NCI-H446 treated with DMSO at 0.1 percent for 48 hours (cell line): Measurements from ENCODE around the gene OR51B2.
"Not testable (repeated sequence)": the region's sequence is repeated elsewhere in the genome, so short reads cannot be mapped to it uniquely, and the experiment has no call there.

Source experiments
- DNase-seq: peaks from one replicate; lab custom pipeline; 2025; lab: John Stamatoyannopoulos, UW

Gene OR51B2, protein sequence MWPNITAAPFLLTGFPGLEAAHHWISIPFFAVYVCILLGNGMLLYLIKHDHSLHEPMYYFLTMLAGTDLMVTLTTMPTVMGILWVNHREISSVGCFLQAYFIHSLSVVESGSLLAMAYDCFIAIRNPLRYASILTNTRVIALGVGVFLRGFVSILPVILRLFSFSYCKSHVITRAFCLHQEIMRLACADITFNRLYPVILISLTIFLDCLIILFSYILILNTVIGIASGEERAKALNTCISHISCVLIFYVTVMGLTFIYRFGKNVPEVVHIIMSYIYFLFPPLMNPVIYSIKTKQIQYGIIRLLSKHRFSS

GRCh38 chr11:5324197-5324596 is at the start of gene OR51B2:
Gene OR51B2 (minus strand): TSS chr11:5324297. CDS start chr11:5324297, 0 bp downstream.
- DNase-seq = no peak

DNA sequence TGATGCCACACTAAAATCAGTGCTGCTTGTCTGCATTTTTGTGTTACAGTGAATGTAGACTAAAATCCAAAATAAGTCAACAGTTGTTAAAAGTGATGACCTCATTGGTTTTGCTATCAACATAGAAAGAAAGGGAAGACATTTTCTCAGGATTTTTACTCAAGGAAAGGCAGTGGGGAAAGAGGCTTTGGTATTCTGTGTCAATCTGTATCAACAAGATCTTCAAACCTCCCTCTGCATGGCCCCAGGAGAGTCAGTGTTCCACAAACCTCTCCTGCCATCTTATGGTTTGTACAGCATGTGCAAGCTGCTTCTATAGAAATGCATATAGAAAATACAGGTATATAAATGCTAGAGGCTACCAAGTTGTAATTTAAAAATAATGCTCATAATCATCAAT is 45.7 kb upstream of the OR51B2 start:
- DNase-seq = no peak

DNA sequence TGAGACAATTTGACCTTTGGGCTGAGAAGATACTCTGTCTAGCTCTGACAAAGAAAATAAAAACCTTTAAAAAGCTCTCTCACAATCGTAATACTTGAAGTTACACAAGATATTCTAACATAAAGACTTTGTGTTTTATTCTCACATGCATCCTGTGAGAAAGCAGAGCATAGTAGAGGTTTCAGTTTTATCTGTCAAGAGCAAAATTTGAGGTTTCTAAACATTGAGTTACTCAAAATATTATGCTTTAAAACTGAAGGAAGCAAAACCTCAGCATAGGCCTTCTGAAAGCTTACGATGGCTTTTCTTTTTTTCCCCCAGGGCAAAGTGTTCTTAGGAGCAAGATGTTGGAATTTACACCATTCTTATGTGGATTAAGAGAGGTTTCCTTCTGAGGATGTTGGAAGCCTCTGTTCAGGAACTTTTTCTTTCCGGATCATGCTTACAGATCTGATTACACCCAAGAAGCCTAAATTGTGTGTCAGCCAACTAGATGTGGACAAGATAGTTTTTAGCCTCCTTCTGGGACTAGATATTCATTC is 44.5 kb upstream of the OR51B2 start:
- no peak for DNase-seq

DNA sequence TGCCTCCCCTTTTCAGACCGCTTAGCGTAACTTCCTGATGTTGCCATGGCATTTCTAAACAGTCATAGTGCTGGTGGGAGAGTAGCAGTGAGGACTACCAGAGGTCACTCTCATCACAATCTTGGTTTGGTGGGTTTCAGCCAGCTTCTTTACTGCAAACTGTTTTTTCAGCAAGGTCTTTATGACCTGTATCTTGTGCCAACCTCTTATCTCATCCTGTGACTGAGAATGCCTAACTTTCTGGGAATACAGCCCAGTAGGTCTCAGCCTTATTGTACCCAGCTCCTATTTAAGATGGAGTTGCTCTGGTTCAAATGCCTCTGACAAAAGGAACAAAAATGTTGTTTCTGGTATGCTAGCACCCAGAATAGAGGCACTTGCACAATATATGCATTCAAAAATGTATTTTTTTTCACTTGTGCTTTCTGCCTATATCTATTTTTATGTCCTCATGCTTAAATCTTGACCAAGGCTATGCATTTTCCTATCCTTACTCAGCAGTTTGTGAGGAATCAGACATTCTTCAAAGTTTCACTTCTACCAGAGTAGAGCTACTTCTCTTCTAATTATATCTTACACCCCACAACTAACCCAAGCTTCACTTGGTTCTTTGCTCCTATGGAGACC is 43.5 kb upstream of the OR51B2 start:
- DNase-seq = no peak

- DNase-seq = no peak
These were observed 42.8 kb upstream of the OR51B2 start for GRCh38 chr11:5366856-5367255.

- DNase-seq = not testable (repeated sequence)
These were observed 42.3 kb upstream of the OR51B2 start for GRCh38 chr11:5366365-5366764.

GRCh38 chr11:5364214-5364613 is 40.1 kb upstream of the OR51B2 start:
- no peak for DNase-seq

- DNase-seq = no peak
These were observed 39.6 kb upstream of the OR51B2 start for GRCh38 chr11:5363679-5364078.

- DNase-seq = no peak
These were observed 38.0 kb upstream of the OR51B2 start for GRCh38 chr11:5362017-5362625.

- not testable (repeated sequence) for DNase-seq
These were observed 31.9 kb upstream of the OR51B2 start for GRCh38 chr11:5356031-5356430.

- no peak for DNase-seq
These were observed 27.1 kb upstream of the OR51B2 start, which contains the start of gene OR51B6 for GRCh38 chr11:5351208-5351607. Gene OR51B6 (plus strand): TSS chr11:5351508. CDS start chr11:5351508, 0 bp downstream.

DNA sequence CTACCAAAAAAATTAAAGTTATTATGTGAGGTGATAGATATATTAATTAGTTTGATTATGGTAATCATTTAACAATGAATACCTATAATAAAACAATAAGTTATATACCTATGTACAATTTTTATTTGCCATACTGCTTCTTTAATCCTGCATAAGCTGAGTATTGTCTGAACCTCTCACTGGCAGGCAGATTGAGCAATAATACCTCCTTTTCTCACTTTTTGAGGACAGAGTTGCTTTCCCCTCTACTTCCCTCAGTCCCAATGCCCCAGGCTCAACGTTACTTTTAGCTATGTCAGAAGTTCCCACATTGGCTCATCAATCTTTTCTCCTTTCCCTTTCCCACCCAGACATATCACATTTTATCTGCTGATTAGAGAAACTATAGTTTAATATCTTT is 25.5 kb upstream of the OR51B2 start:
- no peak for DNase-seq

GRCh38 chr11:5348551-5349194 is 24.6 kb upstream of the OR51B2 start:
- DNase-seq = no peak

DNA sequence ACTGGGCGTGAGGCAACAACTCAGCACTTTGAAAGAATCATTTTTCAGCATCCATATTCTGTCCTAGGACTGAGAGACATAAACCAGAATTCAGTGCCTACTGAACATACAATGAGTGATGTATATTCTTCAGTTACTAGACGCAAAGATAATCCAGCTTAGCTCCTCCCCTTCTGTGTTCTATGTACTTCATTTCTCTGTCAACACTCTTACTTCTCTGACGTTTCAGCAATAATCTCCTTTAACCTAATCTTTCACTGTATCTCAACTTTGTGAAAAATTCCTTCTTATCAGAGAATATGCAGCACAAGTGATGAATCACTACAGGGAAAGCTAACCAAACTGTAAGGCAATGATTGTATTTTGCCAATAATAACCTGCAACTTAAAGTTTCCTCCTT is 21.7 kb upstream of the OR51B2 start:
- no peak for DNase-seq

DNA sequence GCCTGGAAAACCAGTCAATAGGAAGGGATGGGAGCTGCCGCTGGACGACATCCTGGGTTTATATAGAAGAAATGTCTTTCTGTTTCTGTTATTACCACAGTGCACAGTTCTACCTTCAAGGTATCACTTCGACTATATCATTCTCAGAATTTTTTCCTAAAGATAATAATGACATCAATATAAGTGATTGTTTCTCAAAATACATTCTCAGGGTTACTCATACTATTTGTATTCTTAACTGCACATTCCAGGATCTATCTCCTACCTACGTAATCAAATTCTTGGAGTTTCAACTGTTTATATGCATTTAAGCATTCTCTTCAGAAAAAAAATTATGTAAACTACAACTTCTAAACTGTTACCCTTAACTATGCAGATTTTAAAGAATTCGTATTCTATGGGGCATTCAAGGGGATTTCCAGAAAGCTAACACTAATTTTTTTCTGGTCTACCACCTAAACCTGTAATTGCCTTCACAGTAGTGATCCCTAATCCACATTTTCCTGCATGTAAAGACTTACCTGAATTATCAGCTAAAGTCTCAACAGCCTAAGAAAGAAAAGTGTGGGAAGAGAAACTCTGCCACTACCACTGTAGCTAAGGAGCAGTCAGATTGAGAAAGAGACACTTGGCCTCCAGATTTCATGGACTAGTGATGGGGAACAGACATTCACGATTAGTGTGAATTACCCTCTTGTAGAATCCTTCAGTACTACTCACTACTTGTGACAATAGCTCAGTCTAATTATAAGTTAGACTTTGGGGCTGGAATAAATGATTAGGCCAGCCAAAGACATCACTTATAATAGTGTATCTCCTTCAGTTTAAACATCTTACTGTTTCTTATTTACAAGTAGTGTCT is 19.6 kb upstream of the OR51B2 start, which contains the start of gene OR51B5:
TSS of gene OR51B5 (minus strand) at position 51 of the 862 bp plus-strand sequence. CDS start at position 51, 0 bp downstream.
- DNase-seq = no peak

GRCh38 chr11:5339771-5340322 is 15.8 kb upstream of the OR51B2 start:
- DNase-seq = no peak

DNA sequence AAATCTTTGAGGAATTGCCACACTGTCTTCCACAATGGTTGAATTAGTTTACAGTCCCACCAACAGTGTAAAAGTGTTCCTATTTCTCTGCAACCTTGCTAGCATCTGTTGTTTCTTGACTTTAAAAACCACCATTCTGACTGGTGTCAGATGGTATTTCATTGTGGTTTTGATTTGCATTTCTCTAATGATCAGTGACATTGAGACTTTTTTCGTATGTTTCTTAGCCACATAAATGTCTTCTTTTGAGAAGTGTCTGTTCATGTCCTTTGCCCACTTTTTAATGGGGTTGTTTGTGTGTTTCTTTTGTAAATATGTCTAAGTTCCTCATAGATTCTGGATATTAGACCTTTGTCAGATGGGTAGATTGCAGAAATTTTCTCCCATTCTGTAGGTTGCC is 13.2 kb upstream of the OR51B2 start:
- DNase-seq = not testable (repeated sequence)

DNA sequence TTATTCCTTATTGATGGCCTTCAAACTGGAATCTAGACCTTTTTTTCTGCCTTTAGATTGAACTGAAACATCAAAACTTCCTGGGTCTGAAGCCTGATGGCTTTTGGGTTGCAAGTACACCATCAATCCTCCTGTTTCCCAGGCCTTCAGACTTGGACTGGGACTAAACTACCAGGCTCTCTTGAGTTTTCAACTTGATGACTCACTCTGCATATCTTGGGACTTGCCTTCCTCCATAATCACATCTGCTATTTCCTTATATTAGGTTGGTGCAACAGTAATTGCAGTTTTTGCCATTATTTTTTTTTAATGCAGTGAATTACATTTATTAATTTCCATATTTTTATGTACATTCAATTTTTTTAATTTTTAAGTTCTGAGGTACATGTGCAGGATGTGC is 12.2 kb upstream of the OR51B2 start:
- DNase-seq = no peak

- DNase-seq = no peak
These were observed 11.1 kb upstream of the OR51B2 start for GRCh38 chr11:5335170-5335569.

- DNase-seq = no peak
These were observed 6.8 kb downstream of the OR51B2 start for GRCh38 chr11:5317292-5317691.
